Hypothalamus (tissue), 51 donors: ENCODE results near the gene RGS19.

ENCODE experiments used
- DNase-seq, 51 donors: peaks; one replicate each; lab custom pipeline; 2025; lab: John Stamatoyannopoulos, UW

The RGS19 gene

GRCh38 chr20:64037498-64038213 is 41.7 kb downstream of the RGS19 start:
- no peak for DNase-seq

GRCh38 chr20:64037199-64037497 is 42.2 kb downstream of the RGS19 start:
- no peak for DNase-seq

GRCh38 chr20:64036346-64037198 is 42.7 kb downstream of the RGS19 start:
- no peak for DNase-seq

- no peak for DNase-seq
These were observed 43.4 kb downstream of the RGS19 start, which contains the start of gene C20orf204 for GRCh38 chr20:64035933-64036345. TSS of gene C20orf204 (plus strand) at chr20:64036182. CDS start at chr20:64036324, 142 bp downstream.

GRCh38 chr20:64035066-64035932 is 44.0 kb downstream of the RGS19 start:
- DNase-seq, result no peak

- DNase-seq, result no peak
These were observed 45.3 kb downstream of the RGS19 start for GRCh38 chr20:64033981-64034493.

- DNase-seq, result no peak
These were observed 46.4 kb downstream of the RGS19 start for GRCh38 chr20:64032706-64033624.

GRCh38 chr20:64031822-64032314 is 47.5 kb downstream of the RGS19 start:
- no peak for DNase-seq

GRCh38 chr20:64030371-64031134 is 48.8 kb downstream of the RGS19 start:
- DNase-seq, result no peak

- no peak for DNase-seq
These were observed 49.8 kb downstream of the RGS19 start for GRCh38 chr20:64029293-64030117.

- DNase-seq, result no peak
These were observed 51.2 kb downstream of the RGS19 start for GRCh38 chr20:64027981-64028685.

- DNase-seq, result no peak
These were observed 53.4 kb downstream of the RGS19 start for GRCh38 chr20:64025826-64026412.

GRCh38 chr20:64025101-64025825 is 54.1 kb downstream of the RGS19 start:
- no peak for DNase-seq

GRCh38 chr20:64024141-64024990 is 55.0 kb downstream of the RGS19 start:
- DNase-seq, result no peak
